Iris pigment epithelial cell (primary cell): ENCODE results near the gene POU1F1.
"Not testable (repeated sequence)": the region's sequence is repeated elsewhere in the genome, so short reads cannot be mapped to it uniquely, and the experiment has no call there.

Source experiments
- DNase-seq: peaks from one replicate; pipeline ENCODE4 v3.0.0-alpha.2; 2011; ENCODE audit warnings: low read depth

POU1F1 gene

GRCh38 chr3:87250009-87250408 is 26.4 kb downstream of the POU1F1 start:
- no peak for DNase-seq

- DNase-seq, result no peak
These were observed 27.6 kb downstream of the POU1F1 start for GRCh38 chr3:87248831-87249230.

DNA sequence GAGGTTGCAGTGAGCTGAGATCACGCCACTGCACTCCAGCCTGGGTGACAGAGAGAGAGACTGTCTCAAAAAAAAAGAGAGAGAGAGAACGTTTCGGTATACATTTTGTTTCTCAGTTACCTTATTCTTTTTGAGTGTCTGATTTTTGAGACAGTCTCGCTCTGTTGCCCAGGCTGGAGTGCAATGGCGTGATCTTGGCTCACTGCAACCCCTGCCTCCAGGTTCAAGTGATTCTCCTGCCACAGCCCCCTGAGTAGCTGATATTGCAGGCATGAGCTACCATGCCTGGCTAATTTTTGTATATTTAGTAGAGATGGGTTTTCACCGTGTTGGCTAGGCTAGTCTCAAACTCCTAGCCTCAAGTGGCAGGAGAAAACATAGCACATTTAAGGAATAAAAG is 28.2 kb downstream of the POU1F1 start:
- DNase-seq, result not testable (repeated sequence)

DNA sequence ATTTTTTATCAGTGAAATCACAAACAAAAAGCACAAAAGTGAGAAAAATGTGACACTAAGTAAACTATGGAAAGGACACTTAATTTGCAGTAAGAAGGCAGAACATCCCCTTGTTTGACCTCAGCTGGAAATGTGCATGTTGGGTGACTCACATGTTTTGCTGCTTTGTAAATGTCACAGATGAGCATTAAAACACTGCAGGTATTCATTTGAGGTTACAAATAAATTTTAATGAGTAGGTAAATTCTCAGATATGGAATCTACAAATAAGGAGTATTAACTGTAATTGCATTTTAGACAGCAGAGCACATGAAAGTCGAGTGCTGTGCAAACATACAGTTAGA is 29.0 kb downstream of the POU1F1 start:
- peak; percentile 45 for DNase-seq

DNA sequence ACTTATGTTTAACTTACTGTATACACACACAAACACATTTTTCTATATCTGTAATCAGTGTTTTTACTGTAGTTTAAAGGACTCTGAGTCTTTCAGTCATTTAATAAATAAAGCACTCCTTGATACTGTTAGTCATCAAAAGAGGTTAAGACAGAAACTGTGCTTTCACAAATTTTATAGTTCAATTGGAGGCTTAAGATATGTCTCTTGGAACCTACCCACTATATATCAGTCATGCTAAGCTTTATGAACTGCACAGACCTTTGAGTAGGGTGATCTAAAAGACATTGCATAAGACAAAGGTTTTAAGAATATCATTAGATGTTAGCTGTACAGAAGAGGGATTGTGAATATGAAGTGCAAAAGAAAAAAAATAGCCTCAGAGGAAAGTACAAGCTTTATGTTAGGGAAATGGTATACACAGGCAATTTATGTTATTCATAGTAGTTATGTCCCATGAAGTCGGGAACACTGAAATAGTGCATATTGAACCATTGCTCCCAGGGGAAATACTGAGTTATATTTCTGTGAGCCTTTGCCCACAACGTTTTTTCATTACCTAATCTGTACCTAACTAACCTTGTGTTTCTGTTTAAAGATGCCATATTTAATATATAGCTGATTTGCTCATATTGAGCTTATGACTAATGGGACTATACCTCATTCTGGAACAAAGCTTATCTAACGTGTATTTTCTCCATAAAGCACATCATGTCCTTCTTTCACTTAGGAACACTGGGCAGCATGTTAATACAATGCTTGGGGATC is 29.5 kb downstream of the POU1F1 start:
- peak; percentile 41 for DNase-seq

GRCh38 chr3:87236093-87236492 is 40.3 kb downstream of the POU1F1 start:
- DNase-seq, result no peak

GRCh38 chr3:87233805-87234204 is 42.6 kb downstream of the POU1F1 start:
- DNase-seq, result no peak

DNA sequence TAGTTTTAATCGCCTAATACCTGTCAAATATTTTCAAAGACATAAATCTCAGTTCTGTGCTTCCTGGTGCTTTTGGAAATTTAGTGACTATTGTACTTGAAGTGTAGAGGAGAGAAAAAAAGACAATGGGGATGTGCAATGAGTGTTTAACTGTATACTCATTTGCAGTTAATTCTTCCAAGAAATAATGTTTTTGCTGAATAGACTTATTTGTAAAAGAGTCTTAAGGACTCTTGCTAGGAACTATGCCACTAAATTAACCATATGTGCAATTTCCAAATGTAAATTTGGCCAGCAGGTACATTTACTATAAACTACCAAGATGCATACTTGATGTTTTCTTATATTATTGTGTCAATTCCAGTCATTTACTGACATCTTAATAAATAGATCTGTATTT is 47.3 kb downstream of the POU1F1 start:
- DNase-seq, result no peak

- DNase-seq, result no peak
These were observed 48.1 kb downstream of the POU1F1 start for GRCh38 chr3:87228316-87228715.

DNA sequence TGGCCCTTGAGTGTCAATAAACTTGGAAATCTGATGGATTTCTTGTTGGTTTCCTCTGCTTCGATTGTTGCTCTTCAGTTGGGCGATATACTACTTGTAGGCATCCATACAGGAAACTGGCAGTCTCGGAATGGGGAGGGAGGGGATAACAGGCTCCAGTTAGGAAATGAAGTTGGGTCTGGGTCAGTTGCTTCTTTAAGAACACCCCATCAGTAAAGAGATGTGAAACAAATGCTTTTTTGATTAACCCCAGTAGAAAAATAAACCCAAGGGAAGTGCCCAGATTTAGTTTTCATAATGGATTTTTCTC is 48.6 kb downstream of the POU1F1 start:
- DNase-seq, result no peak

- DNase-seq, result peak; percentile 90
These were observed 49.1 kb downstream of the POU1F1 start, which contains the start of gene CHMP2B for GRCh38 chr3:87227104-87227834. Gene CHMP2B (plus strand): TSS chr3:87227309. CDS start chr3:87227523, 214 bp downstream.

DNA sequence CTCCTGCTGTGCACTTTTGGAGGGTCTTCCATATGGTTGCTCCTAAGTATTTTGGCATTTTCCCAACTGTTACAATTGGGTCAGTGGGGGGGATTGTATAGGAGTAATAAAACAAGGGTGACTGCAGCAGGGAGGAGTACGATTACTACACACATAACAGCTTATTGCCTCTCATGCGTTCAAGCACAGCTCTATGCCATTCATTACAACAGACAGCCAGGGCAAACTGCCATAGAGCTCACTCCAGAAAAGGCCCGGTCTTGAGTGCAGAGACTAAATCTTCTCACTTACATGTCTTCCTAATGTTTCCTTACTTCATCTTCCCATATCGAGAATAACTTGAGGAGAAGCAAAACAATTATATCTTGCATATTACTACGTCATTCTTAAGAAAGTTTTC is 50.7 kb downstream of the POU1F1 start:
- DNase-seq, result no peak

DNA sequence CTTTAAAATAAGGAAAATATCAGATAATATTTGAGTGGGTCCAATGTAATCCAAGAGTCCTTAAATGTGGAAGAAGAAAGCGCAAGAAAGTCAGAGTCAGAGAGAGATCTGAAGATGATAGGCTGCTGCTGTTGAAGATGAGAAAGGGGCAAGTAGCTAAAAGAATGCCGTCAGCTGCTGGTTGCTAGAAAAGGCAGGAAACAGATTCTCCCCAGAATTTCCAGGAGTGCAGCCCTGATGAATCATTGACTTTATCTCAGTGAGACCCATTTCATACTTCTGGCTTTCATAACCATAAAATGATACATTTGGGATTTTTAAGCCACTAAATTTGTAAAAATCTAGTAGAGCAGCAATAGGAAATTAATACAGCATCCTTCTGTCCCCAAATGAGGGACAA is 56.8 kb downstream of the POU1F1 start:
- peak; percentile 36 for DNase-seq

DNA sequence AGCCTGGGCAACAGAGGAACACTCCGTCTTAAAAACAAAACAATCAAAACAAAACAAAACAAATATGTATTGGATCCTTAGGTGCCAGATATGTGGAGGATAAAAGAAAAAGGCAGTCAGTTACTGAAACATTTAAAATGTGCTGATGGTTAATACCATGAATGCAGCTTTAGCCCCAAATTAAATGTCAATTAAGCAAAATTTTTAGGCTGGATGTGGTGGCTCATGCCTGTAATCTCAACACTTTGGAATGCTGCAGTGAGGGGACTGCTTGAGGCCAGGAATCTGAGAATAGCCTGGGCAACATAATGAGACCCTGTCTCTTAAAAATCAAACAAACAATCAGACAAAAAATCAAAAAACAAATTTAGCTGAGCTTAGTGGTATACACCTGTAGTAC is 57.8 kb downstream of the POU1F1 start:
- DNase-seq, result no peak
